ENCODE results near the gene TAC3.

GRCh38 chr12:57019983-57020719 is 3.8 kb upstream of the TAC3 start:
- no peak for TF ChIP-seq CTCF (IDR thresholded peaks at IDR 0.05)
- TF ChIP-seq POLR2A (IDR thresholded peaks at IDR 0.05), result no peak
